Measurements from ENCODE around the gene CBARP.
"Not testable (repeated sequence)": the region's sequence is repeated elsewhere in the genome, so short reads cannot be mapped to it uniquely, and the experiment has no call there.

CBARP gene

GRCh38 chr19:1208830-1209229 lies 29.0 kb downstream of the CBARP start:
- H3K4me3 ChIP-seq (ENCODE audit: extremely low read depth, insufficient read depth, low read length, poor library complexity, severe bottlenecking); H3K27ac ChIP-seq (ENCODE audit: low read depth, low read length, severe bottlenecking); H3K9me3 ChIP-seq (ENCODE audit: control insufficient read depth, low read length): not testable (repeated sequence)
- peaks cover 49% of the 10 kb centered on the region for H3K36me3 ChIP-seq (ENCODE audit: control insufficient read depth, insufficient read depth, low read length)
- peaks cover 23% of the 10 kb centered on the region for H3K4me1 ChIP-seq (ENCODE audit: control insufficient read depth, insufficient read depth, low read length, poor library complexity, severe bottlenecking)
- WGBS, 2 experiments (ENCODE audit: insufficient coverage in 2 of 2) = 81 to 83% methylated on average over 7 to 10 of the region's 10 CpGs

- WGBS, 2 experiments (ENCODE audit: insufficient coverage in 2 of 2) = 2 to 6% methylated on average over 23 to 38 of the region's 38 CpGs
- Histone ChIP-seq H3K9me3 (ENCODE audit: control insufficient read depth, low read length) (no peaks in the 10 kb centered on the region), H3K36me3 (ENCODE audit: control insufficient read depth, insufficient read depth, low read length) (peaks cover 40% of the 10 kb centered on the region), H3K27ac (ENCODE audit: low read depth, low read length, severe bottlenecking) (peak overlapping the region; percentile 39), H3K4me1 (ENCODE audit: control insufficient read depth, insufficient read depth, low read length, poor library complexity, severe bottlenecking) (peaks cover 21% of the 10 kb centered on the region), H3K4me3 (ENCODE audit: extremely low read depth, insufficient read depth, low read length, poor library complexity, severe bottlenecking) (peak overlapping the region; percentile 76)
Observed at GRCh38 chr19:1206864-1207450, 30.8 kb downstream of the CBARP start.

- 0% methylated on average over 58 to 73 of the region's 78 CpGs for WGBS, 2 experiments (ENCODE audit: insufficient coverage in 2 of 2)
- Histone ChIP-seq H3K9me3 (ENCODE audit: control insufficient read depth, low read length) (no peaks in the 10 kb centered on the region), H3K4me1 (ENCODE audit: control insufficient read depth, insufficient read depth, low read length, poor library complexity, severe bottlenecking) (peaks cover 21% of the 10 kb centered on the region), H3K27ac (ENCODE audit: low read depth, low read length, severe bottlenecking) (no peak overlapping the region), H3K4me3 (ENCODE audit: extremely low read depth, insufficient read depth, low read length, poor library complexity, severe bottlenecking) (peak overlapping the region; percentile 76), H3K36me3 (ENCODE audit: control insufficient read depth, insufficient read depth, low read length) (peaks cover 34% of the 10 kb centered on the region)
Observed at GRCh38 chr19:1206150-1206863, 31.5 kb downstream of the CBARP start.

DNA sequence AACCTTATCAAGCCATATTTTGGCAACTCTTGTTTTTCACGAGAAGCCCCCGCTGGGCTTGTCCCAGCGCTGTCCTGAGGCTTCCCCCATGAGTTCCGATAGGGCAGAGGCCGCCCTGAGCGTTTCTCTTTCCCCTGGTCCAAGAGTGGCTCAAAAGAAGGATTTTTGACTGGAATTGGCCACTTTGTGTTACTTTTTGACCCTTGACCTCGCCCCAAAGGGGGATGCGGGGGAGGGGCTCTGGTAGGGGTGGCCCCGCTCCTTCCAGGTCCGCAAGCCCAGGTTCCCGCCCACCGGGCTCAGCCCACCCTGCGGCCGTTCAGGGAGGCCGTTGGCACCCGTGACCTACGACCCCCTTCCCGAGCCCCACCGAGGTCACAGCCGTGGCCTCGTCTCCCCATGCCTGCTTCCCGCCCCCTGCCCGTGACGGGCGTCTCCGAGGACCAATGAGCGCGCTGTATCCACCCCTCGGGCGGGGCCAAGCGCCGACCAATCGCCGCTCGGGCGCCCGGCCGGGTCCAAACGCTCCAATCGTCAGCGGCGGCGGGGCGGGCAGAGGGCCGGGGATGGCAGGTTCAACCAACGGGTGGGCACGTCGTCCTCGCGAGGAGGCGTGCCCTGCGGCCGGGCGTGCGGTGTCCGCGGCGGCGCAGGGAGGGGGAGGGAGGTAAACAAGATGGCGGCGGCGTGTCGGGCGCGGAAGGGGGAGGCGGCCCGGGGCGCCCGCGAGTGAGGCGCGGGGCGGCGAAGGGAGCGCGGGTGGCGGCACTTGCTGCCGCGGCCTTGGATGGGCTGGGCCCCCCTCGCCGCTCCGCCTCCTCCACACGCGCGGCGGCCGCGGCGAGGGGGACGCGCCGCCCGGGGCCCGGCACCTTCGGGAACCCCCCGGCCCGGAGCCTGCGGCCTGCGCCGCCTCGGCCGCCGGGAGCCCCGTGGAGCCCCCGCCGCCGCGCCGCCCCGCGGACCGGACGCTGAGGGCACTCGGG lies 32.4 kb downstream of the CBARP start, which contains the start of gene STK11:
STK11 (plus strand) TSS at position 665 of the 986 bp plus-strand sequence. CDS start 1,136 bp downstream, outside the sequence.
- Histone ChIP-seq H3K27ac (ENCODE audit: low read depth, low read length, severe bottlenecking) (peak within 1 kb of the TSS; percentile 53), H3K4me1 (ENCODE audit: control insufficient read depth, insufficient read depth, low read length, poor library complexity, severe bottlenecking) (peaks cover 21% of the 10 kb centered on the region), H3K36me3 (ENCODE audit: control insufficient read depth, insufficient read depth, low read length) (peaks cover 25% of the 10 kb centered on the region), H3K9me3 (ENCODE audit: control insufficient read depth, low read length) (no peaks in the 10 kb centered on the region), H3K4me3 (ENCODE audit: extremely low read depth, insufficient read depth, low read length, poor library complexity, severe bottlenecking) (peak within 1 kb of the TSS; percentile 76)
- WGBS, 2 experiments (ENCODE audit: insufficient coverage in 2 of 2) = 4 to 8% methylated on average over 44 to 74 of the region's 114 CpGs

DNA sequence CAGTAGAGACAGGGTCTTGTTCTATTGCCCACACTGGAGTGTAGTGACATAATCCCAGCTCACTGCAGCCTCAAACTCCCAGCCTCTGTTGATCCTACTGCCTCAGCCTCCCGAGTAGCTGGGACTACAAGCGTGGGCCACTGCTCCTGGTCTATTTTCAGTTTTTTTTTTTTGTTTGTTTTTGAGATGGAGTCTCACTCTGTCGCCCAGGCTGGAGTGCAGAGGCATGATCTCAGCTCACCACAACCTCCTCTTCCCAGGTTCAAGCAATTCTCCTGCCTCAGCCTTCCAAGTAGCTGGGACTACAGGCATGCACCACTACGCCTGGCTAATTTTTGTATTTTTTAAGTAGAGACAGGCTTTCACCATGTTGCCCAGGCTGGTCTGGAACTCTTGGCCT lies 37.2 kb downstream of the CBARP start:
- H3K9me3 ChIP-seq (ENCODE audit: control insufficient read depth, low read length); H3K36me3 ChIP-seq (ENCODE audit: control insufficient read depth, insufficient read depth, low read length); H3K4me1 ChIP-seq (ENCODE audit: control insufficient read depth, insufficient read depth, low read length, poor library complexity, severe bottlenecking); H3K4me3 ChIP-seq (ENCODE audit: extremely low read depth, insufficient read depth, low read length, poor library complexity, severe bottlenecking); H3K27ac ChIP-seq (ENCODE audit: low read depth, low read length, severe bottlenecking): not testable (repeated sequence)
- WGBS, 2 experiments (ENCODE audit: insufficient coverage in 2 of 2) = 94 to 100% methylated on average over 1 to 2 of the region's 4 CpGs

DNA sequence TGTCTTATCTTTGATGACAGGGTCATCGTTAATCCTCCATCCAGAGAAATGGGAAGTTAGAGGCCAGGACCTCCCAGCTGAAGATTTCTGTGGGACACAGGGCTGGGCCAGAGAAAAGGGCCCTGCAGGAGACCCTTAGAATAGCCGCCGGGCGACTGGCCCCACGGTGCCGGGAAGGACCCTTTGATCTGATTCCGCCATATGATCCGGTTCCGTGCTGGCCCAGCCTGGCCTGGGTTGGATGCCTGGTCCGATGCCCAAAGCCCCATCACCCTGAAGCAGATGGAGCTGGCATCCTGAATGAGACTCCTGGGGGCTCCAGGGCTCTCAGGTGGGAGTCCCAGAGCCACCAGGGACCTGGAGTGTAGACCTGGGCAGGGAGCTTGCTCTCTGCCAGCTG lies 38.3 kb downstream of the CBARP start:
- Histone ChIP-seq H3K27ac (ENCODE audit: low read depth, low read length, severe bottlenecking) (no peak overlapping the region), H3K36me3 (ENCODE audit: control insufficient read depth, insufficient read depth, low read length) (no peaks in the 10 kb centered on the region), H3K4me3 (ENCODE audit: extremely low read depth, insufficient read depth, low read length, poor library complexity, severe bottlenecking) (no peak overlapping the region), H3K9me3 (ENCODE audit: control insufficient read depth, low read length) (no peaks in the 10 kb centered on the region), H3K4me1 (ENCODE audit: control insufficient read depth, insufficient read depth, low read length, poor library complexity, severe bottlenecking) (peaks cover 5% of the 10 kb centered on the region)
- 84 to 94% methylated on average over 10 of the region's 10 CpGs for WGBS, 2 experiments (ENCODE audit: insufficient coverage in 2 of 2)

GRCh38 chr19:1189419-1189818 lies 48.4 kb downstream of the CBARP start:
- H3K27ac ChIP-seq (ENCODE audit: low read depth, low read length, severe bottlenecking) = peak overlapping the region; percentile 45
- 63 to 67% methylated on average over 8 to 9 of the region's 9 CpGs for WGBS, 2 experiments (ENCODE audit: insufficient coverage in 2 of 2)
- no peaks in the 10 kb centered on the region for H3K9me3 ChIP-seq (ENCODE audit: control insufficient read depth, low read length)
- H3K36me3 ChIP-seq (ENCODE audit: control insufficient read depth, insufficient read depth, low read length) = no peaks in the 10 kb centered on the region
- no peak overlapping the region for H3K4me3 ChIP-seq (ENCODE audit: extremely low read depth, insufficient read depth, low read length, poor library complexity, severe bottlenecking)
- H3K4me1 ChIP-seq (ENCODE audit: control insufficient read depth, insufficient read depth, low read length, poor library complexity, severe bottlenecking) = peaks cover 3% of the 10 kb centered on the region

DNA sequence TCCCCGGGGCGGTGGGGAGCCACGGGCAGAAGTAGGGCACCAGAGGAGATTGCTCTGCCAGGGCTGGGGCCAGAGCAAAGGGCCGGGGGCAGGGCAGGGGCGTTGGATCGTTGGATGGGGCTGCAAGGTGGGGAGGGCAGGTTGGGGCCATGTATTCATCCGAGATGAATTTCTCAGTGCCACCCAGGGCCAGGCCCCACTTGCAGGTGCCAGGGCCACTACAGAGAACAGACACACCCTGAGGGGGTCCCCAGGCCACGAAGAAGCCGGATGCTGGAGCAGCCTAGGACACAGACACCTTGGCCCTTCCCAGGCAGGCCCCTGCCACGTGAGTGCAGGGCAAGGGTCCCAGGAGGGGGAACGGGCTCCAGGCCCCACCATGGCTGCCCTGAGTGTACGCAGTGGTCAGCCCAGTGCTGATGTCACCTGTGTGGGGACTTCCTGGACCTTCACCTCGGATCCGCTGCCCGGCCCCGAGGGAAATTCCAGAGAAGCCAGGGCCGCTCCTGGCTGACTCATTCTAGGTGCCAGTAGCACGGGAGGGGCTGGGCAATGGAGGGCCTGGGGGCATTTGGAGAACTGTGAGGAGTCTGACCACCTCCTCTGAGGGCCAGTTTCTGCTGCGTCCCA lies 54.1 kb downstream of the CBARP start:
- 86 to 92% methylated on average over 15 to 19 of the region's 19 CpGs for WGBS, 2 experiments (ENCODE audit: insufficient coverage in 2 of 2)
- H3K27ac ChIP-seq (ENCODE audit: low read depth, low read length, severe bottlenecking) = no peak overlapping the region
- no peaks in the 10 kb centered on the region for H3K36me3 ChIP-seq (ENCODE audit: control insufficient read depth, insufficient read depth, low read length)
- no peaks in the 10 kb centered on the region for H3K9me3 ChIP-seq (ENCODE audit: control insufficient read depth, low read length)
- no peak overlapping the region for H3K4me3 ChIP-seq (ENCODE audit: extremely low read depth, insufficient read depth, low read length, poor library complexity, severe bottlenecking)
- no peaks in the 10 kb centered on the region for H3K4me1 ChIP-seq (ENCODE audit: control insufficient read depth, insufficient read depth, low read length, poor library complexity, severe bottlenecking)

- Histone ChIP-seq H3K27ac (ENCODE audit: low read depth, low read length, severe bottlenecking) (no peak overlapping the region), H3K9me3 (ENCODE audit: control insufficient read depth, low read length) (no peaks in the 10 kb centered on the region), H3K4me3 (ENCODE audit: extremely low read depth, insufficient read depth, low read length, poor library complexity, severe bottlenecking) (no peak overlapping the region), H3K36me3 (ENCODE audit: control insufficient read depth, insufficient read depth, low read length) (no peaks in the 10 kb centered on the region), H3K4me1 (ENCODE audit: control insufficient read depth, insufficient read depth, low read length, poor library complexity, severe bottlenecking) (peaks cover 3% of the 10 kb centered on the region)
- WGBS, 2 experiments (ENCODE audit: insufficient coverage in 2 of 2) = 93 to 100% methylated on average over 4 to 5 of the region's 11 CpGs
Observed at GRCh38 chr19:1182727-1183126, 55.1 kb downstream of the CBARP start.

- WGBS, 2 experiments (ENCODE audit: insufficient coverage in 2 of 2) = 96 to 99% methylated on average over 10 of the region's 10 CpGs
Observed at GRCh38 chr19:1182068-1182467, 55.7 kb downstream of the CBARP start.

More at GRCh38 chr19:1182068-1182467, 55.7 kb downstream of the CBARP start:
- Histone ChIP-seq H3K4me1 (ENCODE audit: control insufficient read depth, insufficient read depth, low read length, poor library complexity, severe bottlenecking) (peaks cover 3% of the 10 kb centered on the region), H3K9me3 (ENCODE audit: control insufficient read depth, low read length) (no peaks in the 10 kb centered on the region), H3K36me3 (ENCODE audit: control insufficient read depth, insufficient read depth, low read length) (no peaks in the 10 kb centered on the region), H3K4me3 (ENCODE audit: extremely low read depth, insufficient read depth, low read length, poor library complexity, severe bottlenecking) (no peak overlapping the region), H3K27ac (ENCODE audit: low read depth, low read length, severe bottlenecking) (no peak overlapping the region)

Data from mesodermal cell (in vitro differentiated cells).